Astrocyte (in vitro differentiated cells and primary cell): Measurements from ENCODE around the gene PTK6. TPM values are rescaled to one million over a fixed set of nuclear protein-coding genes. Genes with fewer than 3 reads are reported as not detected.
A peak's percentile ranks its signal among the peaks of the same experiment; 100 is the strongest.

Experiments used
- DNase-seq: peaks from one replicate; pipeline ENCODE4 v3.0.0-alpha.2; 2010; ENCODE audit warnings: low read depth
- FAIRE-seq: peaks from 2 replicates; lab custom pipeline; 2011; peaks lifted over from hg19 to GRCh38; lab: Jason Lieb, UNC
- H2AFZ ChIP-seq: 2 replicates; pipeline ENCODE4 v1.6.0; 2012; ENCODE audit warnings: low read depth, low read length, inconsistent platforms
- H3K27ac ChIP-seq: 2 replicates; pipeline ENCODE4 v1.5.1; 2011; ENCODE audit warnings: low read depth, low read length, inconsistent platforms
- H3K27me3 ChIP-seq: 2 replicates; pipeline ENCODE4 v1.6.0; 2011; ENCODE audit warnings: low read length, inconsistent platforms; ENCODE audit not compliant: insufficient read depth
- H3K36me3 ChIP-seq: 2 replicates; pipeline ENCODE4 v1.5.1; 2011; ENCODE audit warnings: low read length, inconsistent platforms; ENCODE audit not compliant: insufficient read depth
- H3K4me1 ChIP-seq: 2 replicates; pipeline ENCODE4 v1.5.1; 2011; ENCODE audit warnings: low read length, inconsistent platforms; ENCODE audit not compliant: insufficient read depth
- H3K4me2 ChIP-seq: 2 replicates; pipeline ENCODE4 v1.6.0; 2012; ENCODE audit warnings: low read length, inconsistent platforms
- H3K4me3 ChIP-seq: 2 replicates; pipeline ENCODE4 v1.5.1; 2011; ENCODE audit warnings: low read depth, mild to moderate bottlenecking, low read length, inconsistent platforms; ENCODE audit not compliant: insufficient read depth
- H3K79me2 ChIP-seq: 2 replicates; pipeline ENCODE4 v1.6.0; 2012; ENCODE audit warnings: mild to moderate bottlenecking, low read length, inconsistent platforms; ENCODE audit not compliant: insufficient read depth
- H3K9ac ChIP-seq: 2 replicates; pipeline ENCODE4 v1.6.0; 2012; ENCODE audit warnings: mild to moderate bottlenecking, low read length, inconsistent platforms
- H3K9me3 ChIP-seq: 2 replicates; pipeline ENCODE4 v1.5.1; 2012; ENCODE audit warnings: low read depth, mild to moderate bottlenecking, low read length, inconsistent platforms; ENCODE audit not compliant: insufficient read depth
- H4K20me1 ChIP-seq: 2 replicates; pipeline ENCODE4 v1.6.0; 2012; ENCODE audit warnings: low read length, inconsistent platforms; ENCODE audit not compliant: insufficient read depth
- H3K27ac Mint-ChIP-seq: one replicate; pipeline ENCODE4 v1.8.0; 2021; ENCODE audit warnings: mild to moderate bottlenecking, mixed read lengths; ENCODE audit not compliant: unreplicated experiment
- H3K27me3 Mint-ChIP-seq: one replicate; pipeline ENCODE4 v1.8.0; 2021; ENCODE audit warnings: low read depth, mixed read lengths; ENCODE audit not compliant: unreplicated experiment
- H3K36me3 Mint-ChIP-seq: one replicate; pipeline ENCODE4 v1.8.0; 2021; ENCODE audit warnings: low read depth, mixed read lengths; ENCODE audit not compliant: unreplicated experiment
- H3K4me1 Mint-ChIP-seq: one replicate; pipeline ENCODE4 v1.8.0; 2021; ENCODE audit warnings: low read depth, mixed read lengths; ENCODE audit not compliant: unreplicated experiment
- H3K4me3 Mint-ChIP-seq: one replicate; pipeline ENCODE4 v1.8.0; 2021; ENCODE audit warnings: mild to moderate bottlenecking, moderate library complexity, mixed read lengths; ENCODE audit not compliant: unreplicated experiment
- H3K9me3 Mint-ChIP-seq: one replicate; pipeline ENCODE4 v1.8.0; 2021; ENCODE audit warnings: mild to moderate bottlenecking, mixed read lengths; ENCODE audit not compliant: unreplicated experiment
- CTCF ChIP-seq: IDR thresholded peaks from 2 replicates; pipeline ENCODE4 v1.5.1; 2011; ENCODE audit warnings: low read depth, mild to moderate bottlenecking, inconsistent platforms, low read length, moderate library complexity; ENCODE audit not compliant: insufficient read depth
- EZH2 ChIP-seq: IDR thresholded peaks from 2 replicates; pipeline ENCODE4 v1.6.1; 2012; ENCODE audit warnings: mild to moderate bottlenecking, low read length, inconsistent platforms; ENCODE audit not compliant: insufficient read depth
- total RNA-seq: library from RNA; stranded (reverse); gene quantifications from 2 replicates; pipeline ENCODE4 v1.2.1, GENCODE V29; 2021

Gene PTK6
- total RNA-seq, 1 donor from 2014 or later: 0.18 TPM

GRCh38 chr20:63538204-63539091 lies 1.3 kb upstream of the PTK6 start:
- Histone ChIP-seq H3K4me1 (peaks cover 8% of the 10 kb centered on the region), H3K36me3 (no peaks in the 10 kb centered on the region), H3K9ac (peak overlapping the region; percentile 50), H2AFZ (peak overlapping the region; percentile 81), H3K27me3 (no peaks in the 10 kb centered on the region), H3K9me3 (no peaks in the 10 kb centered on the region), H3K79me2 (no peaks in the 10 kb centered on the region), H3K4me2 (peak overlapping the region; percentile 79), H4K20me1 (no peaks in the 10 kb centered on the region), H3K4me3 (no peak overlapping the region), H3K27ac (no peak overlapping the region)
- H3K27me3 Mint-ChIP-seq: no peaks in the 10 kb centered on the region
- no peaks in the 10 kb centered on the region for H3K9me3 Mint-ChIP-seq
- no peak for FAIRE-seq
- no peak for DNase-seq
- H3K27ac Mint-ChIP-seq: no peak overlapping the region
- H3K36me3 Mint-ChIP-seq: no peaks in the 10 kb centered on the region
- TF ChIP-seq CTCF (no peak), EZH2 (no peak)
- H3K4me1 Mint-ChIP-seq: peaks cover 2% of the 10 kb centered on the region
- H3K4me3 Mint-ChIP-seq: no peak overlapping the region

GRCh38 chr20:63537525-63538203 lies 488 bp upstream of the PTK6 start:
- peak overlapping the region; percentile 81 for H2AFZ ChIP-seq
- H3K9me3 ChIP-seq: no peaks in the 10 kb centered on the region
- H3K27me3 ChIP-seq: no peaks in the 10 kb centered on the region
- FAIRE-seq (peak; percentile 32), DNase-seq (peak; percentile 61)
- no peak overlapping the region for H3K4me3 Mint-ChIP-seq
- H3K4me1 Mint-ChIP-seq: peaks cover 2% of the 10 kb centered on the region
- H3K36me3 ChIP-seq: no peaks in the 10 kb centered on the region
- H3K79me2 ChIP-seq: no peaks in the 10 kb centered on the region
- H3K27ac ChIP-seq: no peak overlapping the region
- peak overlapping the region; percentile 50 for H3K9ac ChIP-seq
- H3K27ac Mint-ChIP-seq: no peak overlapping the region
- H3K9me3 Mint-ChIP-seq: no peaks in the 10 kb centered on the region
- TF ChIP-seq EZH2 (no peak), CTCF (peak; percentile 67)
- H4K20me1 ChIP-seq: no peaks in the 10 kb centered on the region
- H3K4me1 ChIP-seq: peaks cover 8% of the 10 kb centered on the region
- H3K36me3 Mint-ChIP-seq: no peaks in the 10 kb centered on the region
- H3K4me3 ChIP-seq: peak overlapping the region; percentile 23
- H3K4me2 ChIP-seq: peak overlapping the region; percentile 79
- H3K27me3 Mint-ChIP-seq: no peaks in the 10 kb centered on the region
